ENCODE measurements around the gene SLC25A24. TPM values are rescaled to one million over a fixed set of nuclear protein-coding genes. Genes with fewer than 3 reads are reported as not detected.

Gene SLC25A24
- total and polyA plus RNA-seq, 10 of the 15 experiments (the other 5 are each of a cell fraction or from before 2014, with no cell fraction given), result 4.0 to 20.6 (median 14.2) TPM

DNA sequence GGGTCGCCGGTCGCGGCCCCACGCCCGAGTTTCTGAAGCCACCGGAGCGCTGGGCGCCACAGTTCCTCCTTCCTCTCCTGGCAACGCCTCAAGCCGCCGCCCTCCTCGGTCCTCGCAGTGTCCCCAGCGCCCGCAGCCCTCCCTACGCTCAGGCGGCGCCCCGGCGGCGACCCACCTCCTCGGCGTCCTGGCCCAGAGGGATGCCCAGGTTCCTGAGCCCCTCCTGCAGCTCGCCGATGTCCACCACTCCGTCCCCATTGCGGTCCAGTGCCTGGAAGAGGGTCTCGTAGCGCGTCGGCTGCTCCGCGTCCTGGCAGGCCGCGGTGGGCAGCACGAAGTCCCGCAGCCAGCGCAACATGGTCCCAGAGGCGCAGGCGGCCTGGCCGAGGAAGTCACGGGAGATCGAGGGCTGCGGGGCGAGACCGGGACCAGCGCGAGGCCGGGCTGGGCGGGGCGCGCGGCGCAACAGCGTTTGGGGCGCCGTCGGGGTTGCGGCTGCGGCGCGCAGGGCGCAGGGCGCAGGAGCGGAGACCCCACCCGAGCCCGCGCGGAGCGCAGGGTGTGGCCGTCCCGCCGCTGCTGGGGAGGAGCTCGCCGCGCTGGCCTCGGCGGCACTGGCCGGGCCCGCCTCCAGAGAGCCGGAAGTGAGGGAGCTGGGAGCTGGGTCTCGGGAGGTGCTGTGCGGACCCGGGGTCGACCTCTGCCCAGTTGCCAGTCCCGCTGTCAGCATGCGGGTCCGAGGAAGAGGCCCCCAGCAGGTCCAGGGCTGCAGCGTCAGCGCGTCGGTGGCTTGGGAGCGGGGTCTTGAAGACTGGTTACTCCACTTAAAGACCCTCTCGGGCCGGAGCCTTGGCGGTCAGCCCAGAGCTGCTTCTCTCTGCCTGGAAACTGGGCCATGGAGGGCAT lies at the start of gene SLC25A24 (continued):
- no peak for TF ChIP-seq ZNF592 (IDR thresholded peaks at IDR 0.05)
- peak; percentile 58 for TF ChIP-seq POLR2A (IDR thresholded peaks at IDR 0.05; ENCODE audit: low read depth, low read length)
- peak in 1 of 2 experiments; percentile 81; a peak in 2 of 4 replicates for TF ChIP-seq BHLHE40 (IDR thresholded peaks at IDR 0.05; ENCODE audit: borderline replicate concordance in 1 of 2, low read depth in 2 of 2, low read length in 1 of 2)
- peak; percentile 55 for TF ChIP-seq NR2F1 (conservative IDR thresholded peaks at IDR 0.05)
- TF ChIP-seq ZNF207 (IDR thresholded peaks at IDR 0.05; ENCODE audit: borderline replicate concordance), result no peak
- no peak for TF ChIP-seq WRNIP1 (IDR thresholded peaks at IDR 0.05; ENCODE audit: borderline replicate concordance, low read depth, low read length)
- TF ChIP-seq TCF7 (IDR thresholded peaks at IDR 0.05; ENCODE audit: borderline replicate concordance), result no peak
- TF ChIP-seq, protein P1, sequence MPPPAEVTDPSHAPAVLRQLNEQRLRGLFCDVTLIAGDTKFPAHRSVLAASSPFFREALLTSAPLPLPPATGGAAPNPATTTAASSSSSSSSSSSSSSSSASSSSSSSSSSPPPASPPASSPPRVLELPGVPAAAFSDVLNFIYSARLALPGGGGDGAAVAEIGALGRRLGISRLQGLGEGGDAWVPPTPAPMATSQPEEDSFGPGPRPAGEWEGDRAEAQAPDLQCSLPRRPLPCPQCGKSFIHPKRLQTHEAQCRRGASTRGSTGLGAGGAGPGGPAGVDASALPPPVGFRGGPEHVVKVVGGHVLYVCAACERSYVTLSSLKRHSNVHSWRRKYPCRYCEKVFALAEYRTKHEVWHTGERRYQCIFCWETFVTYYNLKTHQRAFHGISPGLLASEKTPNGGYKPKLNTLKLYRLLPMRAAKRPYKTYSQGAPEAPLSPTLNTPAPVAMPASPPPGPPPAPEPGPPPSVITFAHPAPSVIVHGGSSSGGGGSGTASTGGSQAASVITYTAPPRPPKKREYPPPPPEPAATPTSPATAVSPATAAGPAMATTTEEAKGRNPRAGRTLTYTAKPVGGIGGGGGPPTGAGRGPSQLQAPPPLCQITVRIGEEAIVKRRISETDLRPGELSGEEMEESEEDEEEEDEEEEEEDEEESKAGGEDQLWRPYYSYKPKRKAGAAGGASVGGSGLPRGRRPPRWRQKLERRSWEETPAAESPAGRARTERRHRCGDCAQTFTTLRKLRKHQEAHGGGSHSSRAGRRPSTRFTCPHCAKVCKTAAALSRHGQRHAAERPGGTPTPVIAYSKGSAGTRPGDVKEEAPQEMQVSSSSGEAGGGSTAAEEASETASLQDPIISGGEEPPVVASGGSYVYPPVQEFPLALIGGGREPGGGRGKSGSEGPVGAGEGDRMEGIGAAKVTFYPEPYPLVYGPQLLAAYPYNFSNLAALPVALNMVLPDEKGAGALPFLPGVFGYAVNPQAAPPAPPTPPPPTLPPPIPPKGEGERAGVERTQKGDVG (CRISPR knock-in tag; IDR thresholded peaks at IDR 0.05), result no peak
- TF ChIP-seq ZNF217 (IDR thresholded peaks at IDR 0.05), result no peak; the same call in 1 of the 2 replicates
- TF ChIP-seq, protein P2, sequence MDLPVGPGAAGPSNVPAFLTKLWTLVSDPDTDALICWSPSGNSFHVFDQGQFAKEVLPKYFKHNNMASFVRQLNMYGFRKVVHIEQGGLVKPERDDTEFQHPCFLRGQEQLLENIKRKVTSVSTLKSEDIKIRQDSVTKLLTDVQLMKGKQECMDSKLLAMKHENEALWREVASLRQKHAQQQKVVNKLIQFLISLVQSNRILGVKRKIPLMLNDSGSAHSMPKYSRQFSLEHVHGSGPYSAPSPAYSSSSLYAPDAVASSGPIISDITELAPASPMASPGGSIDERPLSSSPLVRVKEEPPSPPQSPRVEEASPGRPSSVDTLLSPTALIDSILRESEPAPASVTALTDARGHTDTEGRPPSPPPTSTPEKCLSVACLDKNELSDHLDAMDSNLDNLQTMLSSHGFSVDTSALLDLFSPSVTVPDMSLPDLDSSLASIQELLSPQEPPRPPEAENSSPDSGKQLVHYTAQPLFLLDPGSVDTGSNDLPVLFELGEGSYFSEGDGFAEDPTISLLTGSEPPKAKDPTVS (IDR thresholded peaks at IDR 0.05; ENCODE audit: low read depth, low read length), result no peak
- TF ChIP-seq ZBTB40 (IDR thresholded peaks at IDR 0.05; ENCODE audit: borderline replicate concordance), result no peak; the same call in 1 of the 2 replicates
- no peak for TF ChIP-seq MYC (IDR thresholded peaks at IDR 0.05; ENCODE audit: insufficient read depth, insufficient read length, insufficient replicate concordance, low read length, severe bottlenecking)
- TF ChIP-seq YY1 (IDR thresholded peaks at IDR 0.05; ENCODE audit: low read depth, low read length), result no peak
- no peak for TF ChIP-seq NRF1 (conservative IDR thresholded peaks at IDR 0.05; ENCODE audit: low read depth, low read length)
